Thoracic aorta (tissue), 2 donors: ENCODE results near the gene FTH1. TPM values are rescaled to one million over a fixed set of nuclear protein-coding genes. Genes with fewer than 3 reads are reported as not detected.

ENCODE experiments used
- ATAC-seq: fragments of 150-250 bp; one replicate; pipeline ENCODE4 v1.8.0; 2017; ENCODE audit warnings: low read depth; ENCODE audit not compliant: insufficient number of reproducible peaks, low FRiP score
- DNase-seq: peaks from one replicate; pipeline ENCODE4 v3.0.0-alpha.2; 2020; ENCODE audit warnings: low spot score
- H3K27ac ChIP-seq, 2 donors: fragments of 200-600 bp; sonication (generic); 1 replicate in 1 of 2; 2 replicates in 1 of 2; pipeline ENCODE4 v1.5.1; 2016; ENCODE audit warnings: mild to moderate bottlenecking in 2 of 2, moderate library complexity in 2 of 2
- H3K27me3 ChIP-seq: fragments of 200-600 bp; sonication (generic); replicated peaks from 2 replicates; pipeline ENCODE4 v1.6.0; 2016; ENCODE audit warnings: mild to moderate bottlenecking; ENCODE audit not compliant: insufficient read depth
- H3K36me3 ChIP-seq: fragments of 200-600 bp; sonication (generic); one replicate; pipeline ENCODE4 v1.5.1; 2016
- H3K4me1 ChIP-seq, 2 donors: fragments of 200-600 bp; sonication (generic); 1 replicate in 1 of 2; 2 replicates in 1 of 2; pipeline versions ENCODE4 v1.5.1 to v1.6.0; 2016; ENCODE audit warnings: low read depth in 2 of 2, mild to moderate bottlenecking in 1 of 2; ENCODE audit not compliant: control insufficient read depth in 1 of 2
- H3K4me3 ChIP-seq: fragments of 200-600 bp; sonication (generic); 2 replicates; pipeline ENCODE4 v1.5.1; 2016; ENCODE audit warnings: mild to moderate bottlenecking
- H3K9me3 ChIP-seq: fragments of 200-600 bp; sonication (generic); 2 replicates; pipeline ENCODE4 v1.5.1; 2016
- total RNA-seq, 2 donors: library from RNA; depleted of rRNA; stranded (reverse); fragments of >200 nt; gene quantifications; one replicate each; pipeline versions ENCODE4 v1.1.0 to v1.2.3, GENCODE V29; 2016
- TF ChIP-seq, protein P1 (sequence below): fragments of 200-600 bp; sonication (generic); IDR thresholded peaks from one replicate; pipeline ENCODE4 v1.5.1; 2019; ENCODE audit warnings: antibody characterized with exemption

Gene FTH1
- total RNA-seq, 2 donors from 2014 or later, result 1,820 to 2,025 TPM

DNA sequence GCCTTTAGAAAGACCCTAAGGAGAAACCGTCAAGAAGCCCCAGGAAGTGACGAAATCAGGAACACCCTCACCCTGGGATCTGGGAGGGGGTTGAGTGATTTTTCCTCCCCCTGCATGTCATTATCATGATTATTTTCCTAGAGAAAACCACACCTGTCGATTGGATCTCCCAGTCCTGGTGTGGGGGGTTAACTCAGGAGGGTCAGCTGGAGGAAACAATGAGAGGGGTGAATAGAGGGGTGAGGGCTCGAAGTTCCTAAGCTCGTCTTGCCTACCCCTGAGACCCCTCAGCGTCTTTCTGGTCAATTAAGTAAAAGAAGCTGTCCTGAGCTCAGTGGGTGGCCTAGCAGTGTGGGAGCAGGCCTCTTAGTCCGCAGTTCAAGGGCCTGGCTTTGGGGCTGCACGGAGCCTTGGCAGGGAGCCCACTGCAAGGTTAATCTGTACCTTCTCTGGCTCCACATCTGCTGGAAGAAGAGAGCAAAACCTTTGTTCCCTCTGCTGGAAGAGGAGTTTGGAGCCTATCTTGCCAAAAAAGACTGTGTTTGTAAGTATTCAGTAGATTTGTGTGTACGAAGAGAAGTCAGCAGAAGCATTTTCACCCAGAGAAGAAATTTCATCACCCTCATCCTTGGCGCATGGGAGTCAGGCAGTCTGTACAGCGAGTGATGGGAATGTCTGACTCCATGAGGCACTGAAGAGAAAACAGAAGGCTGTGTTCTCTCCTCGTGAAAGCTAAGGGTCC is 34.2 kb upstream of the FTH1 start:
- Histone ChIP-seq H3K9me3 (peaks cover 9% of the 10 kb centered on the region), H3K4me1 (peaks cover 10 to 19% of the 10 kb centered on the region in 2 donors), H3K27ac (no peak overlapping the region), H3K27me3 (no peaks in the 10 kb centered on the region), H3K36me3 (no peaks in the 10 kb centered on the region), H3K4me3 (no peak overlapping the region)
- DNase-seq, result no peak
- ATAC-seq, result no peak
- TF ChIP-seq, protein P1, sequence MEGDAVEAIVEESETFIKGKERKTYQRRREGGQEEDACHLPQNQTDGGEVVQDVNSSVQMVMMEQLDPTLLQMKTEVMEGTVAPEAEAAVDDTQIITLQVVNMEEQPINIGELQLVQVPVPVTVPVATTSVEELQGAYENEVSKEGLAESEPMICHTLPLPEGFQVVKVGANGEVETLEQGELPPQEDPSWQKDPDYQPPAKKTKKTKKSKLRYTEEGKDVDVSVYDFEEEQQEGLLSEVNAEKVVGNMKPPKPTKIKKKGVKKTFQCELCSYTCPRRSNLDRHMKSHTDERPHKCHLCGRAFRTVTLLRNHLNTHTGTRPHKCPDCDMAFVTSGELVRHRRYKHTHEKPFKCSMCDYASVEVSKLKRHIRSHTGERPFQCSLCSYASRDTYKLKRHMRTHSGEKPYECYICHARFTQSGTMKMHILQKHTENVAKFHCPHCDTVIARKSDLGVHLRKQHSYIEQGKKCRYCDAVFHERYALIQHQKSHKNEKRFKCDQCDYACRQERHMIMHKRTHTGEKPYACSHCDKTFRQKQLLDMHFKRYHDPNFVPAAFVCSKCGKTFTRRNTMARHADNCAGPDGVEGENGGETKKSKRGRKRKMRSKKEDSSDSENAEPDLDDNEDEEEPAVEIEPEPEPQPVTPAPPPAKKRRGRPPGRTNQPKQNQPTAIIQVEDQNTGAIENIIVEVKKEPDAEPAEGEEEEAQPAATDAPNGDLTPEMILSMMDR, result no peak

- ATAC-seq (no peak), DNase-seq (no peak)
- TF ChIP-seq, protein P1, result no peak
- Histone ChIP-seq H3K4me3 (no peak overlapping the region), H3K27me3 (no peaks in the 10 kb centered on the region), H3K4me1 (peaks cover 10 to 18% of the 10 kb centered on the region in 2 donors), H3K27ac (no peak overlapping the region), H3K36me3 (no peaks in the 10 kb centered on the region), H3K9me3 (peaks cover 9% of the 10 kb centered on the region)
Measured at GRCh38 chr11:62000539-62001446, 33.4 kb upstream of the FTH1 start.

GRCh38 chr11:61999141-61999975 is 31.9 kb upstream of the FTH1 start:
- H3K36me3 ChIP-seq, result no peaks in the 10 kb centered on the region
- H3K27ac ChIP-seq, result no peak overlapping the region
- TF ChIP-seq, protein P1, result no peak
- no peak for DNase-seq
- no peak overlapping the region for H3K4me3 ChIP-seq
- H3K9me3 ChIP-seq, result peaks cover 9% of the 10 kb centered on the region
- H3K4me1 ChIP-seq, result peaks cover under 1 to 3% of the 10 kb centered on the region in 2 donors
- ATAC-seq, result no peak
- no peaks in the 10 kb centered on the region for H3K27me3 ChIP-seq

- H3K4me1 ChIP-seq, result no peaks in the 10 kb centered on the region
- no peaks in the 10 kb centered on the region for H3K27me3 ChIP-seq
- TF ChIP-seq, protein P1, result no peak
- no peak for DNase-seq
- ATAC-seq, result no peak
- H3K9me3 ChIP-seq, result peaks cover 9% of the 10 kb centered on the region
- H3K4me3 ChIP-seq, result no peak overlapping the region
- no peaks in the 10 kb centered on the region for H3K36me3 ChIP-seq
- H3K27ac ChIP-seq, result no peak overlapping the region
Measured at GRCh38 chr11:61996933-61997332, 29.5 kb upstream of the FTH1 start.
